IPS-NIHi7 (cell line): ENCODE measurements around the gene BMERB1.
"Not testable (repeated sequence)": the region's sequence is repeated elsewhere in the genome, so short reads cannot be mapped to it uniquely, and the experiment has no call there.

Experiments
- DNase-seq: peaks from one replicate; pipeline ENCODE4 v3.0.0; 2012; ENCODE audit warnings: mixed read lengths; ENCODE audit errors: extremely low spot score

Gene BMERB1

GRCh38 chr16:15434425-15435215, at the start of gene BMERB1:
Gene BMERB1, plus strand, starts transcription at chr16:15434588. Its CDS starts 66 bp downstream, at chr16:15434654.
- peak; percentile 82 for DNase-seq

GRCh38 chr16:15388060-15388459, 46.3 kb upstream of the BMERB1 start:
- DNase-seq: not testable (repeated sequence)

- DNase-seq: not testable (repeated sequence)
Measured at GRCh38 chr16:15389916-15390315, 44.5 kb upstream of the BMERB1 start.

- not testable (repeated sequence) for DNase-seq
Measured at GRCh38 chr16:15393025-15393424, 41.4 kb upstream of the BMERB1 start.

- peak; percentile 67 for DNase-seq
Measured at GRCh38 chr16:15395631-15396508, 38.5 kb upstream of the BMERB1 start, which contains the start of gene MPV17L. Gene MPV17L, plus strand, starts transcription at chr16:15395754. Its CDS starts 144 bp downstream, at chr16:15395898.

GRCh38 chr16:15396509-15396829, 37.9 kb upstream of the BMERB1 start:
- not testable (repeated sequence) for DNase-seq

GRCh38 chr16:15396948-15397594, 37.3 kb upstream of the BMERB1 start:
- DNase-seq: no peak

- no peak for DNase-seq
Measured at GRCh38 chr16:15398618-15399316, 35.6 kb upstream of the BMERB1 start.

GRCh38 chr16:15399317-15399716, 35.1 kb upstream of the BMERB1 start:
- DNase-seq: no peak

- not testable (repeated sequence) for DNase-seq
Measured at GRCh38 chr16:15400314-15400713, 34.1 kb upstream of the BMERB1 start.

GRCh38 chr16:15401972-15402371, 32.4 kb upstream of the BMERB1 start:
- DNase-seq: no peak

- DNase-seq: no peak
Measured at GRCh38 chr16:15403392-15403995, 30.9 kb upstream of the BMERB1 start.

GRCh38 chr16:15404091-15404490, 30.3 kb upstream of the BMERB1 start:
- DNase-seq: not testable (repeated sequence)

- no peak for DNase-seq
Measured at GRCh38 chr16:15404792-15405191, 29.6 kb upstream of the BMERB1 start.

GRCh38 chr16:15407756-15408155, 26.6 kb upstream of the BMERB1 start:
- DNase-seq: not testable (repeated sequence)

GRCh38 chr16:15409476-15409875, 24.9 kb upstream of the BMERB1 start:
- DNase-seq: not testable (repeated sequence)

- no peak for DNase-seq
Measured at GRCh38 chr16:15415511-15415985, 18.8 kb upstream of the BMERB1 start.

GRCh38 chr16:15417197-15417596, 17.2 kb upstream of the BMERB1 start:
- DNase-seq: no peak

GRCh38 chr16:15418206-15418605, 16.2 kb upstream of the BMERB1 start:
- no peak for DNase-seq

- DNase-seq: not testable (repeated sequence)
Measured at GRCh38 chr16:15421696-15422095, 12.7 kb upstream of the BMERB1 start.

- no peak for DNase-seq
Measured at GRCh38 chr16:15422222-15422621, 12.2 kb upstream of the BMERB1 start.
